NCI-H146 treated with DMSO at 0.1 percent for 48 hours (cell line): Measurements from ENCODE around the gene GREB1L.

Source experiments
- DNase-seq: peaks from one replicate; lab custom pipeline; 2025; ENCODE audit not compliant: unreplicated experiment; lab: John Stamatoyannopoulos, UW

GREB1L gene

GRCh38 chr18:21557607-21558253 lies 315.7 kb downstream of the GREB1L start:
- no peak for DNase-seq

GRCh38 chr18:21559195-21559594 lies 317.2 kb downstream of the GREB1L start:
- DNase-seq = no peak

GRCh38 chr18:21571772-21572171 lies 329.7 kb downstream of the GREB1L start:
- no peak for DNase-seq
